Common myeloid progenitor, CD34-positive (primary cell): Measurements from ENCODE around the gene ZNF837.

Experiments
- CTCF ChIA-PET: fragments of 350-600 bp; sonication (Branson Sonifier 250); formaldehyde crosslinking; loops from one replicate; lab custom pipeline; 2021; ENCODE audit warnings: antibody characterized with exemption; lab: Charles Lee
- POLR2A ChIA-PET: fragments of 350-600 bp; sonication (Branson Sonifier 250); formaldehyde crosslinking; loops from one replicate; lab custom pipeline; 2021; ENCODE audit warnings: antibody characterized with exemption; lab: Charles Lee
- DNase-seq, 3 donors: peaks; one replicate each; pipeline versions ENCODE4 v3.0.0 to v3.0.0-alpha.2; 2013
- H3K27ac ChIP-seq, 2 experiments: 1 replicate in 1 of 2; 2 replicates in 1 of 2; pipeline ENCODE4 v1.7.0; 2013; ENCODE audit warnings: inconsistent platforms in 2 of 2, low read length in 2 of 2, mild to moderate bottlenecking in 2 of 2, low read depth in 1 of 2, moderate library complexity in 1 of 2; ENCODE audit not compliant: severe bottlenecking in 2 of 2, insufficient read depth in 1 of 2, poor library complexity in 1 of 2
- H3K27me3 ChIP-seq, 5 experiments: replicated peaks in 2 of 5; 1 replicate in 3 of 5; 2 replicates in 2 of 5; pipeline versions ENCODE4 v1.6.1 to v1.7.0; 2013; ENCODE audit warnings: low read length in 4 of 5, mild to moderate bottlenecking in 2 of 5, moderate library complexity in 2 of 5, inconsistent platforms in 1 of 5; ENCODE audit not compliant: insufficient read depth in 5 of 5, control insufficient read depth in 4 of 5
- H3K36me3 ChIP-seq, 4 experiments: 1 replicate in 2 of 4; 2 replicates in 2 of 4; pipeline versions ENCODE4 v1.6.1 to v1.7.0; 2013; ENCODE audit warnings: low read length in 3 of 4, control low read depth in 1 of 4, mild to moderate bottlenecking in 1 of 4; ENCODE audit not compliant: control insufficient read depth in 4 of 4, insufficient read depth in 4 of 4
- H3K4me1 ChIP-seq, 4 experiments: 1 replicate in 3 of 4; 2 replicates in 1 of 4; pipeline versions ENCODE4 v1.6.1 to v1.7.1; 2013; ENCODE audit warnings: low read length in 3 of 4, mild to moderate bottlenecking in 3 of 4, control low read depth in 1 of 4, inconsistent platforms in 1 of 4, moderate library complexity in 1 of 4; ENCODE audit not compliant: control insufficient read depth in 4 of 4, insufficient read depth in 4 of 4; ENCODE audit errors: control extremely low read depth in 1 of 4
- H3K4me3 ChIP-seq, 7 experiments: 1 replicate in 4 of 7; 2 replicates in 3 of 7; pipeline versions ENCODE4 v1.5.1 to v1.7.0; 2013; ENCODE audit warnings: mild to moderate bottlenecking in 7 of 7, low read length in 6 of 7, moderate library complexity in 6 of 7, inconsistent platforms in 2 of 7, low read depth in 2 of 7, control low read depth in 1 of 7; ENCODE audit not compliant: insufficient read depth in 4 of 7, control insufficient read depth in 1 of 7; ENCODE audit errors: extremely low read depth in 1 of 7
- H3K9me3 ChIP-seq, 5 experiments: 1 replicate in 4 of 5; 2 replicates in 1 of 5; pipeline versions ENCODE4 v1.6.1 to v1.7.1; 2013; ENCODE audit warnings: low read length in 4 of 5, mild to moderate bottlenecking in 2 of 5, inconsistent platforms in 1 of 5, low read depth in 1 of 5, moderate library complexity in 1 of 5; ENCODE audit not compliant: control insufficient read depth in 4 of 5, insufficient read depth in 2 of 5; ENCODE audit errors: control extremely low read depth in 1 of 5
- WGBS: methylation state at CpG from one replicate; pipeline ENCODE4 v1.1.5; 2013; ENCODE audit not compliant: insufficient coverage; 5-methylcytosine and 5-hydroxymethylcytosine counted together

Gene ZNF837

DNA sequence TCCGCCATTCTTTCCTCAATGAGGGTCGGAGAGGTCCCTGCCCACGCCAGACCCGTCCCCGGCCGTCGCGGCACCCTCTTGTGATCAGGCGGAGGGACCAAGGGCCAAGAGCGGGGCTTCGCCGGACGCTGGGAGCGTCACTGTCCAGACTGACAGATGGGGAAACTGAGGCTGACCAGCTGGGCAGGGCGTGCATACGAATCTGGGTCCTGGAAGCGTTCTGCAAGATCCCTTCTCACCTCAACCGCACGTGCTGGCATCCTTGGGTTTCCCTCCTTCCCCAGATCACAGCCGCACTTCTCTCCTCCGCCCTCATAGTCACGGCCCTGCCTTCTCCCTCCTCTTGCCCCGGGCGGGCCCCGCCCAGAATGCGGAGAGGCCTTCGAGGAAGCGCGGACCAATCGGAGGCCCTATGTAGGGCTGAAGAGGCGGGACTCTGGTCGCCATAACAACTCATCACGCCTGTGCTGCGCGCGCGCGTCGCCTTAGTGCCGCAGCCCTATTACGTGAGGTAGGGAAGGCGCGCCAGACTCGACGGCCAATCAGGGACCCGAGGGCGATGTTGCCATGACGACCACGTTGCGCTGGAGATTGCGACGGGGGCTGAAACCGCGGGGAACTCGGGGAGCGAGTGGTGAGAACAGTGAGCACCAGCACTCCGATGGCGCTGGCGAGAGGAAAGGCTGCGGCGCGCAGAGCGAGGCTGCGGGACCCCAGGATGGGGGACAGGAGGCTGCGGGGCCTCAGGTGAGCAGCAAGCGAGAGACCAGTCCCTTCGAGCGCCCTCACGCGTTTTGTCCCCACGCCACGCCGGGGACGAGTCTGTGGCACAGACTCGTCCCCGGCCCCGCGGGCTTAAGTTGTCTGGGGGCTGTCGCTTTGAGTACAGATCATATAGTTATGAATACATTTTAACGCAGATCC lies 20.3 kb upstream of the ZNF837 start:
- Histone ChIP-seq H3K9me3 (no peaks in the 10 kb centered on the region), H3K4me3 (peak overlapping the region; percentile 24 to 89 (median 71)), H3K4me1 (peaks cover 0 to 23% (median 19%) of the 10 kb centered on the region in 4 experiments), H3K27me3 (peaks cover 0 to 24% (median 11%) of the 10 kb centered on the region in 5 experiments), H3K27ac (peak overlapping the region in 1 of 2 experiments; percentile 71), H3K36me3 (no peaks in the 10 kb centered on the region)
- CTCF ChIA-PET: no interaction called here
- peak; percentile 100 for DNase-seq
- POLR2A ChIA-PET: no interaction called here
- 3% methylated on average over 56 of the region's 80 CpGs for WGBS

DNA sequence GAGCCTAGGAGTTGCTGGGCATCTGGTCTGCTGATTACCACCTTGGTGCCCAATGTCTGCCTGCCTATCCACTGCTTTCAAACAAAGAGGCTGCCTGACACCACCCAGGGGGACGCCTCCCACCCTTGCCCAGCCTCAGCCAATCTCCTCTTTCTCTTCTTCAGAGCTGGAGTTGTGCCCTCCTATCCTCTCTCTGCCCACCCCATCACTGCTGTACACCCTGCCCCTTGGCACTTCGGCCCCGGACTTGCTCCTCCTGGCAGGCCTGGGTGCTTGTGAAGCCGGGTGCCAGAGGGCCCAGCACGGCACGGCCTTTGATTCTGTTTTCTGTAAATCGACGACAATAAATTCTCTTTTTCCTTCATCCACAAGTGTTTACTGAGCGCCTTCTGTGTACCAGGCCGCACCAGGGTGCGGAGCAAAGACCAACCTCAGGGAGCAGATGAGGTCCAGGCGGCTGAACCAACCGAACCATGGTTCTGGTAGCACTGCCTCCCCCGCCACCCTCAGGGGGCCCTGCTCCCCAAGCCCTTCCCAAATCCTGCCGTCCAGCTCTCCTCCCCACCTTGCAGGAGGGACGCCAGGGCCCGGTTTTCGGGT lies 19.6 kb upstream of the ZNF837 start:
- H3K27ac ChIP-seq: no peak overlapping the region
- DNase-seq: no peak
- H3K4me1 ChIP-seq: peaks cover 0 to 28% (median 22%) of the 10 kb centered on the region in 4 experiments
- H3K4me3 ChIP-seq: peak overlapping the region in 5 of 7 experiments; percentile 48 to 76 (median 59)
- ChIA-PET POLR2A (no interaction called here), CTCF (no interaction called here)
- H3K27me3 ChIP-seq: peaks cover 0 to 32% (median 16%) of the 10 kb centered on the region in 5 experiments
- H3K36me3 ChIP-seq: peaks cover 0 to 4% (median under 1%) of the 10 kb centered on the region in 4 experiments
- H3K9me3 ChIP-seq: no peaks in the 10 kb centered on the region
- WGBS: 71% methylated on average over 12 of the region's 18 CpGs

DNA sequence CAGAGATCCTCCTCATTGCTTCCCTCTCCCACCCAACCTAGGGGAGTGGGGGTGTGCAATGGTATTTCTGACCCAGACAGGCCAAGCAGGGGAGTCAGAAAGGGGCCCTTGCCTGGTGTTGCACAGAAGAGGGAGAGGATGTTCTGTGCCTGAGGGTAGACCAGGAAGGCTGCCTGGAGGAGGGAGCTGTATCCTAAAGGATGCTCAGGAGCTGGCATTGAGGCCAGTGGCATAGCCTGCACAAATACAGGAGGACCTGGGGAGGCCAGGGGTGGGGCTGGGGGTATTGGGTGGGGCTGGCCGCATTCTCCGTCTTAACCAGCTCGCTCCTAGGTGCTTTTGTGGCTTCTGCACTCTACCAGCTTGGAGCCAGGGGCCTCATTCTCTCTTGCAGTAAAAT lies 19.1 kb upstream of the ZNF837 start:
- ChIA-PET CTCF (no interaction called here), POLR2A (no interaction called here)
- no peak for DNase-seq
- Histone ChIP-seq H3K27ac (no peak overlapping the region), H3K27me3 (peaks cover 0 to 36% (median 16%) of the 10 kb centered on the region in 5 experiments), H3K36me3 (peaks cover 0 to 9% (median 4%) of the 10 kb centered on the region in 4 experiments), H3K4me1 (peaks cover 0 to 28% (median 22%) of the 10 kb centered on the region in 4 experiments), H3K9me3 (no peaks in the 10 kb centered on the region), H3K4me3 (no peak overlapping the region)
- 100% methylated on average over 3 of the region's 3 CpGs for WGBS

DNA sequence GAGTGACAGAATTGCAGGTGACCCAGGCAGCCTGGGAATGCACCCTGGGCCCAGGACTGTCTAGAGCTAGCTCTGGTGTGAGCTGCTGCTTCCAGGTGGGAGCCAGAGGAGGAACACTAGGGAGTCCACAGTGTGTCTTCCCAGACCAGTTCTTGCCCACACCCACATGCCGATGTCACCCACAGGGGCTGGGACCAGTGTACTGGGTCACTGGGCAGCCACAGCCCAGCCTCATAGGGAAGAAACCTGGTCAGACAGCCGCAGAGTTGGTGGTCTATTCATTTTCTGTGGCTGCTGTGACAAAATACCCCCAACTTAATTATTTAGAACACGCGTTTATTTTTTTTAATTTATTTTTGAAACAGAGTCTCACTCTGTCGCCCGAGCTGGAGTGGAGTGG lies 17.7 kb upstream of the ZNF837 start:
- CTCF ChIA-PET: interaction anchor here (0.6 kb wide), 1 partner anchor 42 kb away, joined by 3 read pairs; no protein-coding TSS in a partner anchor
- no peak for DNase-seq
- Histone ChIP-seq H3K27ac (no peak overlapping the region), H3K4me3 (no peak overlapping the region), H3K9me3 (no peaks in the 10 kb centered on the region), H3K4me1 (peaks cover 0 to 26% (median 20%) of the 10 kb centered on the region in 4 experiments), H3K27me3 (peaks cover 0 to 37% (median 16%) of the 10 kb centered on the region in 5 experiments), H3K36me3 (peaks cover 0 to 22% (median 17%) of the 10 kb centered on the region in 4 experiments)
- POLR2A ChIA-PET: no interaction called here
- WGBS: 96% methylated on average over 6 of the region's 6 CpGs

DNA sequence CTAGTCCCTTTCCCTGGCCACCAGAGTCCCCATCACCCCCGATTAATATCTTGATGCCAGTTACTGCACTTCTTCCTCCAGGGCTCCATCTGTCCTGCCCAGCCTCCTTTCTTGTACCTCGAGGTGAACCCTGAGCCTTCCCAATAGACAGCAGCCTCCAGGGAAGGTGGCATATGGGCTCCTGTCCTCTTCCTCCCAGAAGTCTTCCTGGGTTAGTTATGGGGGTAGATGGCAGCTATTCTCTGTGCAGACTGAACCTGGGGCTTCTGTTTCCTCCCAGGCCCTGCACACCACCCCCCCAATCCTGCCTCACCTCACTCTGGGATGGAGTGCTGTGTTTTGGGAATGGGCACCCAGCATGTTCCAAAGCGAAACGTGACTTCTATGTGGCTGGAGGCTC lies 17.3 kb upstream of the ZNF837 start:
- Histone ChIP-seq H3K27me3 (peaks cover 0 to 37% (median 16%) of the 10 kb centered on the region in 5 experiments), H3K4me3 (no peak overlapping the region), H3K9me3 (no peaks in the 10 kb centered on the region), H3K36me3 (peaks cover 0 to 27% (median 19%) of the 10 kb centered on the region in 4 experiments), H3K27ac (no peak overlapping the region), H3K4me1 (peaks cover 0 to 26% (median 19%) of the 10 kb centered on the region in 4 experiments)
- ChIA-PET CTCF (interaction anchor here (0.6 kb wide), 1 partner anchor 42 kb away, joined by 3 read pairs; no protein-coding TSS in a partner anchor), POLR2A (no interaction called here)
- no peak for DNase-seq
- WGBS: 93% methylated on average over 4 of the region's 4 CpGs

DNA sequence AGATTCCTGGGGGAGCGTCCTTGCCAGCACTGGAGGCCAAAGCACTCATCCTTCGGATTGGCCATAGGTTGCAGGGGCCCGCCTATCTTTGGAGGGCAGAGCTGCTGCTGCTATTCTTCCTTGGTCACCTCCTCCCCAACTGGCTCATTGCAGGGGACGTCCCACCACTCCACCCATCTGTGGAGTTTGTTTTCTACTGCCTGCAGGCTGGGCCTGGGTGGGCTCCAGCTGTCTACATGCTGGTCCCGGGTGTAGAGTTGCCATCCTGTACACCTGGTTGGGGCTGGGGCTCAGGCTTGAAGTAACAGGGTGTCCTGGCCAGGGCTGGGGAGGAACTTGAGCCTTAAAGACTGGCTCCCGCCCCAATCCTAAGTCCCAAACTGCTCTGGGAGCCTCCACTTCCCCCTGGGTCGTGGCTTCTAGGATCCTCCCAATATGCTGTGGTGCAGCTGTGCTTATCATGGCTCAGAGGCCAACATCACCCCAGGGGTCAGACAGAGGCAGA lies 16.8 kb upstream of the ZNF837 start:
- peaks cover 0 to 32% (median 22%) of the 10 kb centered on the region in 4 experiments for H3K36me3 ChIP-seq
- no peak for DNase-seq
- no peak overlapping the region for H3K4me3 ChIP-seq
- H3K27ac ChIP-seq: no peak overlapping the region
- ChIA-PET CTCF (no interaction called here), POLR2A (no interaction called here)
- 77% methylated on average over 4 of the region's 7 CpGs for WGBS
- H3K9me3 ChIP-seq: no peaks in the 10 kb centered on the region
- H3K27me3 ChIP-seq: peaks cover 0 to 37% (median 16%) of the 10 kb centered on the region in 5 experiments
- H3K4me1 ChIP-seq: peaks cover 0 to 26% (median 19%) of the 10 kb centered on the region in 4 experiments
